H9 (cell line): Measurements from ENCODE around the gene GALR3. TPM values are rescaled to one million over a fixed set of nuclear protein-coding genes. Genes with fewer than 3 reads are reported as not detected.

Experiments used
- DNase-seq: peaks from one replicate; pipeline ENCODE4 v3.0.0-alpha.2; 2017
- H2AFZ ChIP-seq: one replicate; pipeline ENCODE4 v1.6.1; 2013; ENCODE audit warnings: mild to moderate bottlenecking, low read length, control low read depth, moderate library complexity
- H2AK5ac ChIP-seq: 2 replicates; pipeline ENCODE4 v1.6.1; 2013; ENCODE audit warnings: low read length, control low read depth, mixed read lengths; ENCODE audit not compliant: insufficient read length
- H2BK120ac ChIP-seq: one replicate; pipeline ENCODE4 v1.6.1; 2013; ENCODE audit warnings: low read depth, mild to moderate bottlenecking, low read length, control low read depth, inconsistent platforms; ENCODE audit not compliant: poor library complexity, severe bottlenecking
- H2BK12ac ChIP-seq: 2 replicates; pipeline ENCODE4 v1.6.1; 2013; ENCODE audit warnings: low read length, control low read depth, mixed read lengths, low read depth; ENCODE audit not compliant: insufficient read length
- H2BK15ac ChIP-seq: 2 replicates; pipeline ENCODE4 v1.6.1; 2013; ENCODE audit warnings: low read depth, low read length, control low read depth
- H2BK20ac ChIP-seq: one replicate; pipeline ENCODE4 v1.6.1; 2013; ENCODE audit warnings: low read depth, mild to moderate bottlenecking, low read length, control low read depth, inconsistent platforms; ENCODE audit not compliant: poor library complexity, severe bottlenecking
- H2BK5ac ChIP-seq: 2 replicates; pipeline ENCODE4 v1.6.1; 2013; ENCODE audit warnings: low read length, control low read depth, mixed read lengths; ENCODE audit not compliant: insufficient read length
- H3K14ac ChIP-seq: 2 replicates; pipeline ENCODE4 v1.6.1; 2013; ENCODE audit warnings: low read length, control low read depth; ENCODE audit not compliant: insufficient read depth
- H3K18ac ChIP-seq: 2 replicates; pipeline ENCODE4 v1.6.1; 2013; ENCODE audit warnings: low read depth, mild to moderate bottlenecking, mixed read lengths, low read length, control low read depth; ENCODE audit not compliant: insufficient read length
- H3K23ac ChIP-seq: 2 replicates; pipeline ENCODE4 v1.6.1; 2013; ENCODE audit warnings: low read length, control low read depth, mixed read lengths, low read depth; ENCODE audit not compliant: insufficient read length
- H3K23me2 ChIP-seq: 2 replicates; pipeline ENCODE4 v1.6.1; 2013; ENCODE audit warnings: low read depth, mild to moderate bottlenecking, mixed read lengths, low read length, control low read depth; ENCODE audit not compliant: insufficient read length, poor library complexity, severe bottlenecking
- H3K27ac ChIP-seq: 2 replicates; pipeline ENCODE4 v1.5.1; 2013; ENCODE audit warnings: low read length, control low read depth, mixed read lengths, low read depth; ENCODE audit not compliant: insufficient read length
- H3K27me3 ChIP-seq: 2 replicates; pipeline ENCODE4 v1.6.1; 2013; ENCODE audit warnings: low read length, control low read depth, inconsistent platforms; ENCODE audit not compliant: insufficient read depth
- H3K4ac ChIP-seq: 2 replicates; pipeline ENCODE4 v1.6.1; 2013; ENCODE audit warnings: low read depth, mild to moderate bottlenecking, control low read depth, inconsistent platforms, low read length, moderate library complexity
- H3K4me1 ChIP-seq: 2 replicates; pipeline ENCODE4 v1.6.1; 2013; ENCODE audit warnings: low read length, control low read depth, inconsistent platforms; ENCODE audit not compliant: insufficient read depth
- H3K4me2 ChIP-seq: 2 replicates; pipeline ENCODE4 v1.6.1; 2013; ENCODE audit warnings: low read length, control low read depth, mixed read lengths; ENCODE audit not compliant: insufficient read length, insufficient read depth
- H3K56ac ChIP-seq: 2 replicates; pipeline ENCODE4 v1.6.1; 2013; ENCODE audit warnings: low read depth, mild to moderate bottlenecking, mixed read lengths, low read length, control low read depth; ENCODE audit not compliant: insufficient read length
- H3K79me1 ChIP-seq: 2 replicates; pipeline ENCODE4 v1.6.1; 2013; ENCODE audit warnings: low read depth, mild to moderate bottlenecking, moderate library complexity, low read length, control low read depth, inconsistent platforms; ENCODE audit not compliant: insufficient read depth, poor library complexity, severe bottlenecking
- H3K79me2 ChIP-seq: 2 replicates; pipeline ENCODE4 v1.6.1; 2013; ENCODE audit warnings: low read length, control low read depth, inconsistent platforms; ENCODE audit not compliant: insufficient read depth
- H3K9ac ChIP-seq: 2 replicates; pipeline ENCODE4 v1.6.1; 2013; ENCODE audit warnings: low read length, control low read depth, mixed read lengths; ENCODE audit not compliant: insufficient read length; ENCODE audit errors: extremely low read depth
- H3K9me3 ChIP-seq: one replicate; pipeline ENCODE4 v1.6.1; 2013; ENCODE audit warnings: low read depth, low read length, inconsistent platforms; ENCODE audit not compliant: control insufficient read depth
- H3T11ph ChIP-seq: one replicate; pipeline ENCODE4 v1.6.1; 2013; ENCODE audit warnings: mild to moderate bottlenecking, low read length, control low read depth, inconsistent platforms
- H4K20me1 ChIP-seq: one replicate; pipeline ENCODE4 v1.6.1; 2013; ENCODE audit not compliant: control insufficient read depth, insufficient read length, insufficient read depth
- H4K5ac ChIP-seq: 2 replicates; pipeline ENCODE4 v1.6.1; 2013; ENCODE audit warnings: low read depth, mild to moderate bottlenecking, mixed read lengths, low read length, control low read depth; ENCODE audit not compliant: insufficient read length
- H4K8ac ChIP-seq: replicated peaks from 2 replicates; pipeline ENCODE4 v1.6.1; 2013; ENCODE audit warnings: low read length, control low read depth, mixed read lengths, low read depth; ENCODE audit not compliant: insufficient read length
- H4K91ac ChIP-seq: 2 replicates; pipeline ENCODE4 v1.6.1; 2013; ENCODE audit warnings: low read depth, mild to moderate bottlenecking, moderate library complexity, mixed read lengths, low read length, control low read depth; ENCODE audit not compliant: insufficient read length
- H3K27ac Mint-ChIP-seq, 3 experiments: 2 replicates in 2 of 3; 3 replicates in 1 of 3; pipeline ENCODE4 v1.8.0; 2020 to 2021; ENCODE audit warnings: mixed read lengths in 3 of 3, mild to moderate bottlenecking in 1 of 3, moderate library complexity in 1 of 3
- H3K27me3 Mint-ChIP-seq: 2 replicates; pipeline ENCODE4 v1.8.0; 2021; ENCODE audit warnings: low read depth, mild to moderate bottlenecking, moderate library complexity, mixed read lengths
- H3K36me3 Mint-ChIP-seq, 3 experiments: 2 replicates in 2 of 3; 3 replicates in 1 of 3; pipeline ENCODE4 v1.8.0; 2020 to 2021; ENCODE audit warnings: low read depth in 3 of 3, mixed read lengths in 3 of 3; ENCODE audit not compliant: insufficient read depth in 1 of 3
- H3K4me1 Mint-ChIP-seq, 2 experiments: 2 replicates each; pipeline ENCODE4 v1.8.0; 2020; ENCODE audit warnings: mixed read lengths in 2 of 2
- H3K4me3 Mint-ChIP-seq, 2 experiments: 2 replicates in 1 of 2; 3 replicates in 1 of 2; pipeline ENCODE4 v1.8.0; 2020 to 2021; ENCODE audit warnings: mild to moderate bottlenecking in 2 of 2, mixed read lengths in 2 of 2, moderate library complexity in 1 of 2
- H3K9me3 Mint-ChIP-seq, 2 experiments: 2 replicates in 1 of 2; 3 replicates in 1 of 2; pipeline ENCODE4 v1.8.0; 2020; ENCODE audit warnings: mild to moderate bottlenecking in 2 of 2, mixed read lengths in 2 of 2, moderate library complexity in 1 of 2
- CTCF ChIP-seq: fragments of 200-600 bp; sonication (generic); conservative IDR thresholded peaks from 3 replicates; pipeline ENCODE4 v1.8.0; 2021; ENCODE audit warnings: antibody characterized with exemption, mild to moderate bottlenecking
- WGBS: extraction: QIAGEN DNeasy Blood & Tissue Kit; methylation state at CpG from one replicate; pipeline ENCODE4 v1.1.7; 2013; ENCODE audit warnings: missing lambda C conversion rate, low lambda C conversion rate, mixed read lengths; ENCODE audit not compliant: insufficient read length; ENCODE audit errors: extremely low coverage; 5-methylcytosine and 5-hydroxymethylcytosine counted together
- total RNA-seq: library from RNA; stranded (reverse); gene quantifications from 2 replicates; pipeline ENCODE4 v1.2.1, GENCODE V29; 2021

Gene GALR3
- total RNA-seq, 1 experiment from 2014 or later: 0.59 TPM

- peak overlapping the region; percentile 87 for H3K4me2 ChIP-seq
- H4K91ac ChIP-seq: peak overlapping the region; percentile 97
- Mint-ChIP-seq H3K27me3 (peaks cover 67% of the 10 kb centered on the region), H3K4me3 (peak overlapping the region; percentile 66 to 89), H3K27ac (peak overlapping the region; percentile 10 to 81 (median 46); a peak in 3 of 7 replicates), H3K9me3 (peaks cover 0 to 4% of the 10 kb centered on the region in 2 experiments; a peak in 3 of 5 replicates), H3K36me3 (no peaks in the 10 kb centered on the region; a peak in 1 of 7 replicates), H3K4me1 (peaks cover 31 to 33% of the 10 kb centered on the region in 2 experiments)
- no peaks in the 10 kb centered on the region for H3K9me3 ChIP-seq
- H2BK120ac ChIP-seq: no peak overlapping the region
- no peak overlapping the region for H3T11ph ChIP-seq
- no peak overlapping the region for H2BK20ac ChIP-seq
- H4K8ac ChIP-seq: no peak overlapping the region
- H3K4me1 ChIP-seq: no peaks in the 10 kb centered on the region; the same call in 1 of the 2 replicates
- H2BK15ac ChIP-seq: no peak overlapping the region
- H3K79me2 ChIP-seq: no peaks in the 10 kb centered on the region
- no peak overlapping the region for H3K4ac ChIP-seq
- H3K9ac ChIP-seq: no peak overlapping the region
- H2BK12ac ChIP-seq: no peak overlapping the region
- no peaks in the 10 kb centered on the region for H3K79me1 ChIP-seq
- peaks cover 52% of the 10 kb centered on the region for H3K23me2 ChIP-seq
- H3K23ac ChIP-seq: no peak overlapping the region
- H4K20me1 ChIP-seq: no peaks in the 10 kb centered on the region
- no peak overlapping the region for H2AFZ ChIP-seq
- no peak overlapping the region for H3K27ac ChIP-seq
- WGBS: no CpG with 5 or more reads among the region's 16 CpGs
- peak overlapping the region; percentile 67 for H3K18ac ChIP-seq
- no peak overlapping the region for H2AK5ac ChIP-seq
- no peak overlapping the region for H2BK5ac ChIP-seq
- H3K14ac ChIP-seq: peak overlapping the region; percentile 93; the same call in 1 of the 2 replicates
- no peak for TF ChIP-seq CTCF
- no peak overlapping the region for H3K56ac ChIP-seq
- no peak overlapping the region for H4K5ac ChIP-seq
- peaks cover 13% of the 10 kb centered on the region; the same call in 1 of the 2 replicates for H3K27me3 ChIP-seq
- DNase-seq: no peak
These were observed 20.0 kb upstream of the GALR3 start for GRCh38 chr22:37803195-37803638.
